Measurements from ENCODE around the gene CPEB1.
"Not testable (repeated sequence)": the region's sequence is repeated elsewhere in the genome, so short reads cannot be mapped to it uniquely, and the experiment has no call there.

The CPEB1 gene

GRCh38 chr15:82500772-82501171 lies 146.4 kb downstream of the CPEB1 start:
- H2BK12ac ChIP-seq (ENCODE audit: low read length in 2 of 2); H3K14ac ChIP-seq (ENCODE audit: low read length in 2 of 2); H3K9ac ChIP-seq (ENCODE audit: low read length); H3K36me3 ChIP-seq (ENCODE audit: control insufficient read depth in 1 of 2, insufficient read depth in 2 of 2, low read depth in 1 of 2, low read length in 2 of 2); H3K4me3 ChIP-seq (ENCODE audit: insufficient read depth in 1 of 2, low read depth in 1 of 2, low read length in 2 of 2); H3K18ac ChIP-seq (ENCODE audit: low read depth in 1 of 2, low read length in 2 of 2); H2BK5ac ChIP-seq (ENCODE audit: low read depth, low read length, poor library complexity, severe bottlenecking); H3K23ac ChIP-seq (ENCODE audit: low read length in 2 of 2); H2BK15ac ChIP-seq (ENCODE audit: low read depth, poor library complexity, severe bottlenecking); H3K4me2 ChIP-seq (ENCODE audit: low read length, poor library complexity, severe bottlenecking); H2BK120ac ChIP-seq (ENCODE audit: low read depth, low read length); H3K27me3 ChIP-seq (ENCODE audit: control insufficient read depth in 1 of 2, insufficient read depth in 1 of 2, low read length in 2 of 2); H4K91ac ChIP-seq (ENCODE audit: low read length); H3K79me1 ChIP-seq (replicated peaks; ENCODE audit: low read length, poor library complexity, severe bottlenecking); H2AFZ ChIP-seq (ENCODE audit: low read depth, low read length); H2AK5ac ChIP-seq (ENCODE audit: low read length, severe bottlenecking); H3K4ac ChIP-seq (ENCODE audit: low read depth in 1 of 2, low read length in 2 of 2); H4K8ac ChIP-seq (ENCODE audit: low read length); DNase-seq; H3K4me1 ChIP-seq (ENCODE audit: control insufficient read depth, insufficient read depth, low read depth, low read length); H3K27ac ChIP-seq (ENCODE audit: low read length, poor library complexity, severe bottlenecking); H3K9me3 ChIP-seq (ENCODE audit: control insufficient read depth, low read length): not testable (repeated sequence)
- no CpG with 5 or more reads among the region's 4 CpGs for WGBS

GRCh38 chr15:82497978-82498377 lies 149.2 kb downstream of the CPEB1 start:
- not testable (repeated sequence) for H2BK15ac ChIP-seq (ENCODE audit: low read depth, poor library complexity, severe bottlenecking); H3K14ac ChIP-seq (ENCODE audit: low read length in 2 of 2); H4K8ac ChIP-seq (ENCODE audit: low read length); H3K27me3 ChIP-seq (ENCODE audit: control insufficient read depth in 1 of 2, insufficient read depth in 1 of 2, low read length in 2 of 2); H3K9me3 ChIP-seq (ENCODE audit: control insufficient read depth, low read length); H3K79me1 ChIP-seq (replicated peaks; ENCODE audit: low read length, poor library complexity, severe bottlenecking); H2BK5ac ChIP-seq (ENCODE audit: low read depth, low read length, poor library complexity, severe bottlenecking); H2AFZ ChIP-seq (ENCODE audit: low read depth, low read length); H3K4ac ChIP-seq (ENCODE audit: low read depth in 1 of 2, low read length in 2 of 2); H3K4me3 ChIP-seq (ENCODE audit: insufficient read depth in 1 of 2, low read depth in 1 of 2, low read length in 2 of 2); H3K18ac ChIP-seq (ENCODE audit: low read depth in 1 of 2, low read length in 2 of 2); H3K4me2 ChIP-seq (ENCODE audit: low read length, poor library complexity, severe bottlenecking); H4K91ac ChIP-seq (ENCODE audit: low read length); H3K27ac ChIP-seq (ENCODE audit: low read length, poor library complexity, severe bottlenecking); H2AK5ac ChIP-seq (ENCODE audit: low read length, severe bottlenecking); DNase-seq; H3K36me3 ChIP-seq (ENCODE audit: control insufficient read depth in 1 of 2, insufficient read depth in 2 of 2, low read depth in 1 of 2, low read length in 2 of 2); H3K4me1 ChIP-seq (ENCODE audit: control insufficient read depth, insufficient read depth, low read depth, low read length); H3K9ac ChIP-seq (ENCODE audit: low read length); H2BK120ac ChIP-seq (ENCODE audit: low read depth, low read length); H3K23ac ChIP-seq (ENCODE audit: low read length in 2 of 2); H2BK12ac ChIP-seq (ENCODE audit: low read length in 2 of 2)

Data from mesenchymal stem cell (in vitro differentiated cells and primary cell).